Stimulated activated naive CD8-positive, alpha-beta T cell treated with anti-CD3 and anti-CD28 coated beads, Interleukin-15, Interleukin-2, amounts not matched to agents 100 ng/mL and 50 ng/mL, for 24 hours (primary cell): ENCODE measurements around the gene MCM9.
"Not testable (repeated sequence)": the region's sequence is repeated elsewhere in the genome, so short reads cannot be mapped to it uniquely, and the experiment has no call there.

Experiments used
- H3K27ac Mint-ChIP-seq: one replicate; pipeline ENCODE4 v1.8.0; 2021; ENCODE audit warnings: mild to moderate bottlenecking, mixed read lengths
- H3K27me3 Mint-ChIP-seq: one replicate; pipeline ENCODE4 v1.8.0; 2021; ENCODE audit warnings: mixed read lengths
- H3K36me3 Mint-ChIP-seq: one replicate; pipeline ENCODE4 v1.8.0; 2021; ENCODE audit warnings: low read depth, mixed read lengths
- H3K4me1 Mint-ChIP-seq: one replicate; pipeline ENCODE4 v1.8.0; 2021; ENCODE audit warnings: low read depth, mixed read lengths
- H3K4me3 Mint-ChIP-seq: one replicate; pipeline ENCODE4 v1.8.0; 2021; ENCODE audit warnings: mild to moderate bottlenecking, mixed read lengths
- H3K9me3 Mint-ChIP-seq: one replicate; pipeline ENCODE4 v1.8.0; 2021; ENCODE audit warnings: mixed read lengths

MCM9 gene

GRCh38 chr6:118830691-118831090 lies 104.3 kb downstream of the MCM9 start:
- Mint-ChIP-seq H3K9me3 (no peaks in the 10 kb centered on the region), H3K4me3 (no peak overlapping the region), H3K4me1 (peaks cover 19% of the 10 kb centered on the region), H3K36me3 (peaks cover 32% of the 10 kb centered on the region), H3K27me3 (no peaks in the 10 kb centered on the region), H3K27ac (no peak overlapping the region)

- Mint-ChIP-seq H3K27ac (no peak overlapping the region), H3K4me3 (no peak overlapping the region), H3K4me1 (peaks cover 19% of the 10 kb centered on the region), H3K27me3 (no peaks in the 10 kb centered on the region), H3K9me3 (no peaks in the 10 kb centered on the region), H3K36me3 (peaks cover 40% of the 10 kb centered on the region)
These were observed 105.0 kb downstream of the MCM9 start for GRCh38 chr6:118829817-118830478.

GRCh38 chr6:118826096-118826495 lies 108.9 kb downstream of the MCM9 start:
- Mint-ChIP-seq H3K4me1 (no peaks in the 10 kb centered on the region), H3K9me3 (peaks cover 6% of the 10 kb centered on the region), H3K36me3 (peaks cover 67% of the 10 kb centered on the region), H3K4me3 (no peak overlapping the region), H3K27me3 (no peaks in the 10 kb centered on the region), H3K27ac (no peak overlapping the region)

GRCh38 chr6:118825661-118826060 lies 109.3 kb downstream of the MCM9 start:
- peaks cover 6% of the 10 kb centered on the region for H3K9me3 Mint-ChIP-seq
- H3K36me3 Mint-ChIP-seq, result peaks cover 67% of the 10 kb centered on the region
- H3K4me1 Mint-ChIP-seq, result no peaks in the 10 kb centered on the region
- no peak overlapping the region for H3K27ac Mint-ChIP-seq
- no peak overlapping the region for H3K4me3 Mint-ChIP-seq
- no peaks in the 10 kb centered on the region for H3K27me3 Mint-ChIP-seq

- H3K9me3 Mint-ChIP-seq, result peaks cover 3% of the 10 kb centered on the region
- H3K27ac Mint-ChIP-seq, result peak overlapping the region; percentile 21
- H3K4me3 Mint-ChIP-seq, result no peak overlapping the region
- peaks cover 41% of the 10 kb centered on the region for H3K36me3 Mint-ChIP-seq
- no peaks in the 10 kb centered on the region for H3K27me3 Mint-ChIP-seq
- peaks cover 32% of the 10 kb centered on the region for H3K4me1 Mint-ChIP-seq
These were observed 119.5 kb downstream of the MCM9 start for GRCh38 chr6:118815495-118815894.

- Mint-ChIP-seq H3K4me1 (peaks cover 49% of the 10 kb centered on the region), H3K36me3 (peaks cover 34% of the 10 kb centered on the region), H3K4me3 (no peak overlapping the region), H3K9me3 (peaks cover 3% of the 10 kb centered on the region), H3K27ac (peak overlapping the region; percentile 84), H3K27me3 (no peaks in the 10 kb centered on the region)
These were observed 121.2 kb downstream of the MCM9 start for GRCh38 chr6:118813775-118814174.

DNA sequence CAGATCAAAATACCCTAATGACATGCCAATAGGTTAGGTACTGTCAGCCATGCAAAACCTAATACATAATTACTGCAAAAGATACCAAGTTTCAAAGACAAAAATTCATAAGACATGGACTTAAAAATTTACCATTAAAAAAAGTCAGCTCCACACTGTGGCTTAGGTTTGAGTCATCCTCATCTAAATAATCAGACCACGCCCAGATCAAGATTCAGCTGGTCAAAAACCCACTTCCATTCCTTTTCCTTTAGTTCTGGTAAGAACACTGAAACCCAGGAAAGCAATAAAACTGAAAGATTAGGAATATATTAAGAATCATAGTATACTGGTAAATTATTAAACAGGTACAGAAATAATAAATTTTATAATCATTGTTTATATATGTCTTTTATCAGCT lies 122.0 kb downstream of the MCM9 start:
- Mint-ChIP-seq H3K4me3 (no peak overlapping the region), H3K4me1 (peaks cover 57% of the 10 kb centered on the region), H3K27ac (no peak overlapping the region), H3K9me3 (peaks cover 3% of the 10 kb centered on the region), H3K36me3 (peaks cover 34% of the 10 kb centered on the region), H3K27me3 (no peaks in the 10 kb centered on the region)

DNA sequence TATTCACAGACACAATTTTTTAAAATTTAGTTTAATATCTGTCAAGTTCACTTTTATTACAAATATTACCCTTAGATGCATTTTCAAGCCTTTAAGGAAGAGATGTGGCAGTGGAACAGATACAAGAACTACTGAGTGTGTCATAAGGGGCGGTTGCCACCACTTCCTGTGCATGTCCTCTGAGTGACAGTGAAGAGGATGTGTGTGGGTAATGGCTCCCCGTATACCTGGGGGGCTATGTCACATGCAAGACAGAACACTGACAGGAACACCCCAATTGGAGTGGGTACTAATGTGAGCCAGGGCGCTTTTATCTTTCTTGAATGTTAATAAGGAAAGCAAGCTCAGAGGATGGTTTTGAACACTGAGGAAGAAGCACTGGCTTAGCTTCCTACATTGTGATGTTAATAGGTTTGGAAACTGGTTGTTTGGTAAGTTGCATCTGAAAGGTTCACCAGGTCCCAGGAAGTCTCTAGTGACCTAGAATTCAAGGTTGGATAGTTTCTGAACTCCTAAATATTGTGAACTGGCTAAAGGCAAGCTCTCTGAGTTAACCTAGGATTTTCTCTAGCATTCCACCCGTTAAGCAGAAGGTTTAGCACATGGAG lies 124.4 kb downstream of the MCM9 start:
- H3K4me1 Mint-ChIP-seq, result peaks cover 57% of the 10 kb centered on the region

GRCh38 chr6:118808793-118809638 lies 125.9 kb downstream of the MCM9 start:
- peaks cover 17% of the 10 kb centered on the region for H3K36me3 Mint-ChIP-seq
- H3K4me3 Mint-ChIP-seq, result no peak overlapping the region
- H3K27me3 Mint-ChIP-seq, result no peaks in the 10 kb centered on the region
- H3K4me1 Mint-ChIP-seq, result peaks cover 53% of the 10 kb centered on the region
- peak overlapping the region; percentile 92 for H3K27ac Mint-ChIP-seq
- H3K9me3 Mint-ChIP-seq, result peaks cover 3% of the 10 kb centered on the region

More for the DNA sequence above, 124.4 kb downstream of the MCM9 start:
- Mint-ChIP-seq H3K27me3 (no peaks in the 10 kb centered on the region), H3K36me3 (peaks cover 26% of the 10 kb centered on the region), H3K4me3 (peak overlapping the region; percentile 61), H3K9me3 (peaks cover 3% of the 10 kb centered on the region), H3K27ac (peak overlapping the region; percentile 92)

GRCh38 chr6:118804091-118804490 lies 130.9 kb downstream of the MCM9 start:
- H3K27me3 Mint-ChIP-seq, result no peaks in the 10 kb centered on the region

DNA sequence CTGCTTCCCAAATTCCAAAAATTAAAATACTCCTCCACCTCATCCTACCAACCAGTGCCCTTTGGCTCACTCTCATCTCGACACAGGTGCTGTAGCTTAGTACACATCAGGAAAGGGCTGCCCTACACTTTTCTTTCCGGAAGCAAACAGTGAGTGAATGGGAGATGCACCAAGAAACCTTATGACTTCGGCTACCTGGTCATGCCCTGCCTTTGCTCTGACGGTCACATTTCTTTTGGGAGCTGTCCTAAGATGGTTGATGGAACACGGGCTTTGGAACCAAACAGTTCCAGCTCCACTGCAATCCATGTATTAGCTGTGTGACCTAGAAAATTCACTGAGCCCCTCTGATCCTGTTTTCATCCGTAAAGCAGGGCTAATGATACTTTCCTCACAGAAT lies 133.7 kb downstream of the MCM9 start:
- Mint-ChIP-seq H3K4me1 (peaks cover 26% of the 10 kb centered on the region), H3K9me3 (peaks cover under 1% of the 10 kb centered on the region), H3K27me3 (no peaks in the 10 kb centered on the region), H3K27ac (no peak overlapping the region), H3K36me3 (peaks cover under 1% of the 10 kb centered on the region), H3K4me3 (peak overlapping the region; percentile 22)

More at GRCh38 chr6:118804091-118804490, 130.9 kb downstream of the MCM9 start:
- Mint-ChIP-seq H3K4me3 (no peak overlapping the region), H3K4me1 (peaks cover 26% of the 10 kb centered on the region), H3K27ac (no peak overlapping the region), H3K9me3 (no peaks in the 10 kb centered on the region), H3K36me3 (no peaks in the 10 kb centered on the region)

DNA sequence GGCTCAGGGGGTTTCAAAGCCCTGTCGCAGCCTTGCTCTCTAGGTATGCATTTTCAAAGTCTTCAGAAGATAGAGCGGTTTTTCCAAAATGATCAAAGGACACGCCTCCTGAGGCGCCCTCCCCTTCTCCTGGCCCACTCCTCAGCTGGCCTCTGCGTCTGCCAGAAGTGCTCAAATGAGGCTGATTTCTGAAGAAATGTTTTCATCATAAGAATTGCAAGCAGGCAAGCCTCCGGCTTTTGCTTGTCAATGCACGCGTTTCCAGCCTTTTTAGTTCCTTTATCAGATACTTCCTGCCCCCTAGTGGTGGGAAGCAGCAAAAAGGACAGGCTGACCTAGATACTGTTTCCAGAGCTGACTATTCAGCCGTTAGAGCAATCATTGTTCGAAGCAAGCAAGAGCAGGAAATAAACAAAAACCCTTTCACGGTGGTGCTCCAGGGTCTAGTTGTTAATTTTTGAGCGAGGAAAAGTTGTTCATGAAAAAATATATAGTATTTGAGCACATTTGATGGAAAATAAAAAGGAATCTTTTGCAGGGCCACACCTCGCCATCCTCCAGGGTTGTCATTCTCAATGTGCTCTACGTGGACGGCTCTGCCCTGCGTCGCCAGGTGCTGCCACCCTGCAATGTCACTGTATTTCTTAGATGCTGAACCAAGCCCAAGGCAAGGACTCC lies 134.4 kb downstream of the MCM9 start:
- no peaks in the 10 kb centered on the region for H3K27me3 Mint-ChIP-seq
- H3K4me1 Mint-ChIP-seq, result peaks cover 32% of the 10 kb centered on the region
- H3K36me3 Mint-ChIP-seq, result peaks cover 7% of the 10 kb centered on the region
- H3K4me3 Mint-ChIP-seq, result peak overlapping the region; percentile 68
- H3K9me3 Mint-ChIP-seq, result peaks cover 7% of the 10 kb centered on the region
- peak overlapping the region; percentile 67 for H3K27ac Mint-ChIP-seq

- Mint-ChIP-seq H3K36me3 (peaks cover 13% of the 10 kb centered on the region), H3K27me3 (no peaks in the 10 kb centered on the region), H3K4me3 (no peak overlapping the region), H3K27ac (no peak overlapping the region), H3K4me1 (peaks cover 32% of the 10 kb centered on the region), H3K9me3 (peaks cover 7% of the 10 kb centered on the region)
These were observed 135.1 kb downstream of the MCM9 start for GRCh38 chr6:118799826-118800225.

DNA sequence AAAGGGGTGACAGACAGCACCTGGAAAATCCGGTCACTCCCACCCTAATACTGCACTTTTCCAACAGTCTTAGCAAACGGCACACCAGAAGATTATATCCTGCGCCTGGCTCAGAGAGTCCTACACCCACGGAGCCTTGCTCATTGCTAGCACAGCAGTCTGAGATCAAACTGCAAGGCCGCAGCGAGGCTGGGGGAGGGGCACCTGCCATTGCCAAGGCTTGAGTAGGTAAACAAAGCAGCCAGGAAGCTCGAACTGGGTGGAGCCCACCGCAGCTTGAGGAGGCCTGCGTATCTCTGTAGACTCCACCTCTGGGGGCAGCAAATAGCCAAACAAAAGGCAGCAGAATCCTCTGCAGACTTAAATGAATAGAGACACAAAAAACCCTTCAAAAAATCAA lies 138.4 kb downstream of the MCM9 start:
- Mint-ChIP-seq H3K4me1 (peaks cover 41% of the 10 kb centered on the region), H3K9me3 (peaks cover 19% of the 10 kb centered on the region), H3K4me3 (peak overlapping the region; percentile 35), H3K36me3 (peaks cover 23% of the 10 kb centered on the region), H3K27ac (peak overlapping the region; percentile 62)
- not testable (repeated sequence) for H3K27me3 Mint-ChIP-seq
